Measurements from ENCODE around the gene UNC119B. TPM values are rescaled to one million over a fixed set of nuclear protein-coding genes. Genes with fewer than 3 reads are reported as not detected.
"Not testable (repeated sequence)": the region's sequence is repeated elsewhere in the genome, so short reads cannot be mapped to it uniquely, and the experiment has no call there.

The UNC119B gene
- total RNA-seq, 2 donors from 2014 or later = 52.8 to 60.7 TPM

- H3K4me3 Mint-ChIP-seq = no peak overlapping the region
- peaks cover 5% of the 10 kb centered on the region for H3K4me1 Mint-ChIP-seq
- TF ChIP-seq, protein P1, sequence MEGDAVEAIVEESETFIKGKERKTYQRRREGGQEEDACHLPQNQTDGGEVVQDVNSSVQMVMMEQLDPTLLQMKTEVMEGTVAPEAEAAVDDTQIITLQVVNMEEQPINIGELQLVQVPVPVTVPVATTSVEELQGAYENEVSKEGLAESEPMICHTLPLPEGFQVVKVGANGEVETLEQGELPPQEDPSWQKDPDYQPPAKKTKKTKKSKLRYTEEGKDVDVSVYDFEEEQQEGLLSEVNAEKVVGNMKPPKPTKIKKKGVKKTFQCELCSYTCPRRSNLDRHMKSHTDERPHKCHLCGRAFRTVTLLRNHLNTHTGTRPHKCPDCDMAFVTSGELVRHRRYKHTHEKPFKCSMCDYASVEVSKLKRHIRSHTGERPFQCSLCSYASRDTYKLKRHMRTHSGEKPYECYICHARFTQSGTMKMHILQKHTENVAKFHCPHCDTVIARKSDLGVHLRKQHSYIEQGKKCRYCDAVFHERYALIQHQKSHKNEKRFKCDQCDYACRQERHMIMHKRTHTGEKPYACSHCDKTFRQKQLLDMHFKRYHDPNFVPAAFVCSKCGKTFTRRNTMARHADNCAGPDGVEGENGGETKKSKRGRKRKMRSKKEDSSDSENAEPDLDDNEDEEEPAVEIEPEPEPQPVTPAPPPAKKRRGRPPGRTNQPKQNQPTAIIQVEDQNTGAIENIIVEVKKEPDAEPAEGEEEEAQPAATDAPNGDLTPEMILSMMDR (conservative IDR thresholded peaks at IDR 0.05) = no peak
- H3K9ac ChIP-seq (ENCODE audit: extremely low read depth, low read length, poor library complexity, severe bottlenecking) = no peak overlapping the region
- no peaks in the 10 kb centered on the region for H3K36me3 ChIP-seq (ENCODE audit: control insufficient read depth, insufficient read depth, low read length)
- H3K4me3 ChIP-seq (ENCODE audit: low read length) = no peak overlapping the region
- H3K27me3 Mint-ChIP-seq (ENCODE audit: insufficient read depth) = no peaks in the 10 kb centered on the region
- peak overlapping the region; percentile 60 for H3K27ac ChIP-seq (ENCODE audit: low read depth, low read length)
- H3K36me3 Mint-ChIP-seq (ENCODE audit: low read depth) = no peaks in the 10 kb centered on the region
- peak; percentile 71 for DNase-seq
- no peaks in the 10 kb centered on the region for H3K9me3 ChIP-seq (ENCODE audit: control insufficient read depth, low read length)
- H3K27me3 ChIP-seq (ENCODE audit: control insufficient read depth, insufficient read depth, low read length, poor library complexity, severe bottlenecking) = no peaks in the 10 kb centered on the region
- no peak overlapping the region for H3K27ac Mint-ChIP-seq
- H3K9me3 Mint-ChIP-seq = no peaks in the 10 kb centered on the region
- no peaks in the 10 kb centered on the region for H3K4me1 ChIP-seq (ENCODE audit: control insufficient read depth, insufficient read depth, low read length)
- 68 to 76% methylated on average over 16 to 19 of the region's 19 CpGs for WGBS, 2 experiments (ENCODE audit: insufficient coverage in 1 of 2, insufficient read length in 1 of 2)
These were observed 41.1 kb upstream of the UNC119B start for GRCh38 chr12:120668868-120669840.

GRCh38 chr12:120670237-120670636 is 40.0 kb upstream of the UNC119B start:
- not testable (repeated sequence) for H3K9ac ChIP-seq (ENCODE audit: extremely low read depth, low read length, poor library complexity, severe bottlenecking)

GRCh38 chr12:120670667-120671066 is 39.6 kb upstream of the UNC119B start:
- Mint-ChIP-seq H3K4me1 (peaks cover 5% of the 10 kb centered on the region), H3K9me3 (no peaks in the 10 kb centered on the region), H3K27ac (no peak overlapping the region), H3K36me3 (ENCODE audit: low read depth) (no peaks in the 10 kb centered on the region), H3K4me3 (no peak overlapping the region), H3K27me3 (ENCODE audit: insufficient read depth) (no peaks in the 10 kb centered on the region)
- TF ChIP-seq, protein P1 (conservative IDR thresholded peaks at IDR 0.05) = no peak
- Histone ChIP-seq H3K4me1 (ENCODE audit: control insufficient read depth, insufficient read depth, low read length) (no peaks in the 10 kb centered on the region), H3K36me3 (ENCODE audit: control insufficient read depth, insufficient read depth, low read length) (no peaks in the 10 kb centered on the region), H3K9me3 (ENCODE audit: control insufficient read depth, low read length) (no peaks in the 10 kb centered on the region), H3K27me3 (ENCODE audit: control insufficient read depth, insufficient read depth, low read length, poor library complexity, severe bottlenecking) (no peaks in the 10 kb centered on the region), H3K4me3 (ENCODE audit: low read length) (no peak overlapping the region), H3K27ac (ENCODE audit: low read depth, low read length) (no peak overlapping the region), H3K9ac (ENCODE audit: extremely low read depth, low read length, poor library complexity, severe bottlenecking) (no peak overlapping the region)
- WGBS, 2 experiments (ENCODE audit: insufficient coverage in 1 of 2, insufficient read length in 1 of 2) = 82 to 94% methylated on average over 5 of the region's 5 CpGs
- DNase-seq = no peak

More at GRCh38 chr12:120670237-120670636, 40.0 kb upstream of the UNC119B start:
- H3K9me3 ChIP-seq (ENCODE audit: control insufficient read depth, low read length); H3K27me3 Mint-ChIP-seq (ENCODE audit: insufficient read depth); H3K4me3 Mint-ChIP-seq; H3K27ac Mint-ChIP-seq; H3K36me3 Mint-ChIP-seq (ENCODE audit: low read depth); H3K27me3 ChIP-seq (ENCODE audit: control insufficient read depth, insufficient read depth, low read length, poor library complexity, severe bottlenecking); H3K4me1 Mint-ChIP-seq; H3K4me1 ChIP-seq (ENCODE audit: control insufficient read depth, insufficient read depth, low read length); H3K9me3 Mint-ChIP-seq; H3K36me3 ChIP-seq (ENCODE audit: control insufficient read depth, insufficient read depth, low read length); H3K4me3 ChIP-seq (ENCODE audit: low read length); DNase-seq; H3K27ac ChIP-seq (ENCODE audit: low read depth, low read length): not testable (repeated sequence)
- 85 to 92% methylated on average over 5 to 6 of the region's 6 CpGs for WGBS, 2 experiments (ENCODE audit: insufficient coverage in 1 of 2, insufficient read length in 1 of 2)

Measured in endodermal cell (in vitro differentiated cells).